Spleen (tissue), 11 donors: ENCODE measurements around the gene TMEM212. TPM values are rescaled to one million over a fixed set of nuclear protein-coding genes. Genes with fewer than 3 reads are reported as not detected.

Experiments used
- DNase-seq: peaks from one replicate; pipeline ENCODE4 v3.0.0-alpha.2; 2020
- H3K27ac ChIP-seq, 8 donors: fragments of 200-600 bp; sonication (generic) in 7 of 8; 1 replicate in 4 of 8; 2 replicates in 4 of 8; pipeline versions ENCODE4 v1.5.0 to v1.8.0; 2016 to 2021; ENCODE audit warnings: inconsistent platforms in 4 of 8, mild to moderate bottlenecking in 4 of 8, moderate library complexity in 1 of 8
- H3K27me3 ChIP-seq, 7 donors: fragments of 200-600 bp; sonication (generic) in 6 of 7; replicated peaks in 1 of 7; 1 replicate in 4 of 7; 2 replicates in 3 of 7; pipeline versions ENCODE4 v1.5.0 to v1.8.0; 2016 to 2021; ENCODE audit warnings: inconsistent platforms in 3 of 7, mild to moderate bottlenecking in 1 of 7
- H3K36me3 ChIP-seq, 6 donors: fragments of 200-600 bp; sonication (generic) in 5 of 6; 1 replicate in 4 of 6; 2 replicates in 2 of 6; pipeline versions ENCODE4 v1.5.0 to v1.8.0; 2016 to 2021; ENCODE audit warnings: inconsistent platforms in 2 of 6
- H3K4me1 ChIP-seq, 6 donors: fragments of 200-600 bp; sonication (generic) in 5 of 6; 1 replicate in 3 of 6; 2 replicates in 3 of 6; pipeline versions ENCODE4 v1.5.0 to v1.8.0; 2016 to 2021; ENCODE audit warnings: inconsistent platforms in 3 of 6
- H3K4me3 ChIP-seq, 8 donors: fragments of 200-600 bp; sonication (generic) in 7 of 8; 1 replicate in 4 of 8; 2 replicates in 4 of 8; pipeline versions ENCODE4 v1.5.0 to v1.8.0; 2016 to 2021; ENCODE audit warnings: inconsistent platforms in 4 of 8, mild to moderate bottlenecking in 4 of 8, moderate library complexity in 2 of 8
- H3K9me3 ChIP-seq, 8 donors: fragments of 200-600 bp; sonication (generic) in 7 of 8; 1 replicate in 4 of 8; 2 replicates in 4 of 8; pipeline versions ENCODE4 v1.5.0 to v1.8.0; 2016 to 2021; ENCODE audit warnings: inconsistent platforms in 4 of 8
- POLR2A ChIP-seq, 3 donors: fragments of 450-650 bp; IDR thresholded peaks; one replicate each; pipeline ENCODE4 v1.5.1; 2017; ENCODE audit warnings: antibody characterized with exemption in 3 of 3, mild to moderate bottlenecking in 1 of 3
- POLR2AphosphoS5 ChIP-seq, 3 donors: sonication (generic); formaldehyde crosslinking; IDR thresholded peaks; one replicate each; pipeline ENCODE4 v1.5.1; 2017; ENCODE audit warnings: antibody characterized with exemption in 3 of 3
- WGBS, 5 donors: extraction: QIAGEN DNeasy Blood & Tissue Kit in 3 of 5; methylation state at CpG; one replicate each; pipeline versions ENCODE4 v1.1.5 to v1.1.7; 2013 to 2018; 5-methylcytosine and 5-hydroxymethylcytosine counted together
- intact Hi-C: fragments of 100-400 bp; cut with DNase I; formaldehyde crosslinking; loops from one replicate; pipeline ENCODE4 v1.15.0; 2023; ENCODE audit warnings: low total_unique reads
- polyA plus RNA-seq, 3 donors: library from polyadenylated mRNA; stranded (reverse); fragments of 200-250 nt; gene quantifications; one replicate each; pipeline ENCODE4 v1.2.1, GENCODE V29; 2013
- total RNA-seq, 7 donors: library from RNA; depleted of rRNA in 3 of 7; stranded (reverse); fragments of >200 nt in 3 of 7; fragmentation: NEBNext Ultra II Directional in 4 of 7; extraction: Animal tissue kit (Norgen Biotek cat#: 25700) in 4 of 7; gene quantifications; one replicate each; pipeline versions ENCODE4 v1.1.0 to v1.2.1, GENCODE V29; 2016 to 2021
- TF ChIP-seq, protein P1 (sequence below), 11 experiments: fragments of 200-600 bp in 7 of 11; fragments of 450-650 bp in 4 of 11; sonication (generic) in 4 of 11; IDR thresholded peaks in 8 of 11; conservative IDR thresholded peaks in 3 of 11; 1 replicate in 7 of 11; 2 replicates in 4 of 11; pipeline versions ENCODE4 v1.4.0 to v1.8.0; 2016 to 2021; ENCODE audit warnings: antibody characterized with exemption in 11 of 11, inconsistent platforms in 4 of 11, mild to moderate bottlenecking in 1 of 11
- donor health status: healthy with polysubstance abuse.
- donor health status: DM: no; HTN: no; CAD: no; lungs with moderate emphysema.
- donor health status: DM: no; HTN: no; CAD: no.
- donor health status: Bipolar disorder and iron deficiency.
- donor health status: healthy.
- donor health status: DM: no; HTN: no; CAD: no.
- donor health status: DM: yes; HTN: yes; CAD: no.

TMEM212 gene
- total and polyA plus RNA-seq, 10 donors: not detected

- Histone ChIP-seq H3K36me3 (no peaks in the 10 kb centered on the region), H3K27ac (peak overlapping the region in 5 of 8 donors; percentile 0 to 66 (median 53)), H3K9me3 (no peaks in the 10 kb centered on the region), H3K27me3 (peaks cover 0 to 21% (median 11%) of the 10 kb centered on the region in 7 donors), H3K4me1 (peaks cover 0 to 86% (median 53%) of the 10 kb centered on the region in 6 donors), H3K4me3 (no peak overlapping the region)
- intact Hi-C loops: no loop called here
- TF ChIP-seq POLR2A (IDR thresholded peaks at IDR 0.05): no peak
- DNase-seq: no peak
- 87 to 94% (median 91%) methylated on average over 7 of the region's 7 CpGs for WGBS, 5 donors
These were observed 35.9 kb upstream of the TMEM212 start for GRCh38 chr3:171807129-171807675.

- intact Hi-C loops: no loop called here
- peaks cover 0 to 81% (median 51%) of the 10 kb centered on the region in 6 donors for H3K4me1 ChIP-seq
- WGBS, 5 donors: 94 to 98% (median 95%) methylated on average over 6 of the region's 6 CpGs
These were observed 35.3 kb upstream of the TMEM212 start for GRCh38 chr3:171807806-171808205.

GRCh38 chr3:171809611-171809860, 33.6 kb upstream of the TMEM212 start:
- peak overlapping the region; percentile 43 to 75 (median 62) for H3K4me3 ChIP-seq
- H3K27ac ChIP-seq: peak overlapping the region; percentile 83 to 96 (median 93)
- peaks cover 0 to 21% (median 11%) of the 10 kb centered on the region in 7 donors for H3K27me3 ChIP-seq
- TF ChIP-seq, protein P1, sequence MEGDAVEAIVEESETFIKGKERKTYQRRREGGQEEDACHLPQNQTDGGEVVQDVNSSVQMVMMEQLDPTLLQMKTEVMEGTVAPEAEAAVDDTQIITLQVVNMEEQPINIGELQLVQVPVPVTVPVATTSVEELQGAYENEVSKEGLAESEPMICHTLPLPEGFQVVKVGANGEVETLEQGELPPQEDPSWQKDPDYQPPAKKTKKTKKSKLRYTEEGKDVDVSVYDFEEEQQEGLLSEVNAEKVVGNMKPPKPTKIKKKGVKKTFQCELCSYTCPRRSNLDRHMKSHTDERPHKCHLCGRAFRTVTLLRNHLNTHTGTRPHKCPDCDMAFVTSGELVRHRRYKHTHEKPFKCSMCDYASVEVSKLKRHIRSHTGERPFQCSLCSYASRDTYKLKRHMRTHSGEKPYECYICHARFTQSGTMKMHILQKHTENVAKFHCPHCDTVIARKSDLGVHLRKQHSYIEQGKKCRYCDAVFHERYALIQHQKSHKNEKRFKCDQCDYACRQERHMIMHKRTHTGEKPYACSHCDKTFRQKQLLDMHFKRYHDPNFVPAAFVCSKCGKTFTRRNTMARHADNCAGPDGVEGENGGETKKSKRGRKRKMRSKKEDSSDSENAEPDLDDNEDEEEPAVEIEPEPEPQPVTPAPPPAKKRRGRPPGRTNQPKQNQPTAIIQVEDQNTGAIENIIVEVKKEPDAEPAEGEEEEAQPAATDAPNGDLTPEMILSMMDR (IDR thresholded peaks at IDR 0.05 in 8 of 11, conservative IDR thresholded peaks at IDR 0.05 in 3 of 11): no peak
- TF ChIP-seq POLR2A (IDR thresholded peaks at IDR 0.05): no peak
- no peak for TF ChIP-seq POLR2AphosphoS5 (IDR thresholded peaks at IDR 0.05)
- intact Hi-C loops: no loop called here
- no peaks in the 10 kb centered on the region for H3K36me3 ChIP-seq
- DNase-seq: no peak
- no peaks in the 10 kb centered on the region for H3K9me3 ChIP-seq
- whole genome bisulfite sequencing, 5 donors: 0 to 3% (median 1%) methylated on average over 7 to 11 of the region's 11 CpGs
- H3K4me1 ChIP-seq: peaks cover 0 to 85% (median 50%) of the 10 kb centered on the region in 6 donors

More at GRCh38 chr3:171807806-171808205, 35.3 kb upstream of the TMEM212 start:
- Histone ChIP-seq H3K9me3 (no peaks in the 10 kb centered on the region), H3K27ac (no peak overlapping the region), H3K27me3 (peaks cover 0 to 21% (median 11%) of the 10 kb centered on the region in 7 donors), H3K4me3 (no peak overlapping the region), H3K36me3 (no peaks in the 10 kb centered on the region)
- TF ChIP-seq, protein P1 (IDR thresholded peaks at IDR 0.05 in 8 of 11, conservative IDR thresholded peaks at IDR 0.05 in 3 of 11): no peak
- TF ChIP-seq POLR2AphosphoS5 (IDR thresholded peaks at IDR 0.05): no peak
- no peak for TF ChIP-seq POLR2A (IDR thresholded peaks at IDR 0.05)
- DNase-seq: no peak

GRCh38 chr3:171809861-171810628, 33.1 kb upstream of the TMEM212 start, which contains the start of gene PLD1:
TSS of gene PLD1 (minus strand) at chr3:171810483. CDS start at chr3:171738051, 72,432 bp downstream.
- Histone ChIP-seq H3K4me3 (peak within 1 kb of the TSS; percentile 43 to 75 (median 62)), H3K9me3 (no peaks in the 10 kb centered on the region), H3K36me3 (no peaks in the 10 kb centered on the region), H3K27ac (peak within 1 kb of the TSS; percentile 83 to 96 (median 93)), H3K4me1 (peaks cover 0 to 80% (median 49%) of the 10 kb centered on the region in 6 donors), H3K27me3 (peaks cover 0 to 21% (median 11%) of the 10 kb centered on the region in 7 donors)
- DNase-seq: peak; percentile 92
- WGBS, 5 donors: 0 to 3% (median 1%) methylated on average over 19 to 78 of the region's 78 CpGs
- TF ChIP-seq, protein P1 (IDR thresholded peaks at IDR 0.05 in 8 of 11, conservative IDR thresholded peaks at IDR 0.05 in 3 of 11): peak in 1 of 11 experiments; percentile 6
- peak; percentile 65 to 85 (median 79) for TF ChIP-seq POLR2AphosphoS5 (IDR thresholded peaks at IDR 0.05)
- TF ChIP-seq POLR2A (IDR thresholded peaks at IDR 0.05): peak in 1 of 3 donors; percentile 22
- intact Hi-C loops: no loop called here
